GM12878 (cell line): ENCODE data around the gene ZNF619. TPM values are rescaled to one million over a fixed set of nuclear protein-coding genes. Genes with fewer than 3 reads are reported as not detected.

ENCODE experiments used
- ATAC-seq: fragments of 200-7000 bp; cut with Tn5 transposase; 3 replicates; pipeline ENCODE4 v1.9.1; 2020; ENCODE audit warnings: mild to moderate bottlenecking, moderate library complexity
- BruUV-seq: library from RNA; stranded (reverse); fragments of 400-500 nt; replicated peaks from 2 replicates; lab custom pipeline; 2021; lab: Mats Ljungman, UMichigan
- CTCF ChIA-PET: fragments of 300-600 bp; sonication (Branson Sonifier 250); formaldehyde crosslinking; extraction: SDS; loops from one replicate; lab custom pipeline; 2021; ENCODE audit warnings: inconsistent platforms; lab: Yijun Ruan, JAX
- POLR2A ChIA-PET: fragments of 350-600 bp; formaldehyde crosslinking; extraction: SDS; loops from one replicate; lab custom pipeline; 2021; ENCODE audit warnings: inconsistent platforms; lab: Charles Lee
- RAD21 ChIA-PET: fragments of 300-600 bp; sonication (Branson Sonifier 250); formaldehyde crosslinking; loops from one replicate; lab custom pipeline; 2023; ENCODE audit warnings: antibody characterized with exemption; ENCODE audit not compliant: unreplicated experiment; lab: Charles Lee
- SMC1A ChIA-PET: fragments of 300-600 bp; sonication (Branson Sonifier 250); formaldehyde crosslinking; loops from one replicate; lab custom pipeline; 2023; ENCODE audit not compliant: unreplicated experiment, uncharacterized antibody; lab: Charles Lee
- DNase-seq: peaks from one replicate; pipeline ENCODE4 v3.0.0-alpha.2; 2011; ENCODE audit warnings: low read depth, low spot score
- FAIRE-seq: peaks from 3 replicates; lab custom pipeline; 2011; peaks lifted over from hg19 to GRCh38; lab: Jason Lieb, UNC
- H2AFZ ChIP-seq: 2 replicates; pipeline ENCODE4 v1.6.0; 2011; ENCODE audit warnings: low read depth, low read length, control low read depth; ENCODE audit not compliant: control insufficient read depth
- H3K27ac ChIP-seq: 2 replicates; pipeline ENCODE4 v1.5.1; 2011; ENCODE audit warnings: control low read depth; ENCODE audit not compliant: control insufficient read depth, insufficient read depth
- H3K27me3 ChIP-seq, 2 experiments: replicated peaks in 1 of 2; 2 replicates each; pipeline versions ENCODE4 v1.6.0 to v1.6.1; 2011; ENCODE audit warnings: low read length in 1 of 2; ENCODE audit not compliant: control insufficient read depth in 2 of 2, insufficient read depth in 2 of 2
- H3K36me3 ChIP-seq, 2 experiments: 2 replicates each; pipeline ENCODE4 v1.5.1; 2011; ENCODE audit warnings: low read length in 1 of 2; ENCODE audit not compliant: control insufficient read depth in 2 of 2, insufficient read depth in 2 of 2
- H3K4me1 ChIP-seq: 2 replicates; pipeline ENCODE4 v1.6.1; 2011; ENCODE audit warnings: mild to moderate bottlenecking, low read length, moderate library complexity, mixed read lengths; ENCODE audit not compliant: control insufficient read depth, insufficient read depth
- H3K4me2 ChIP-seq: 2 replicates; pipeline ENCODE4 v1.6.0; 2011; ENCODE audit warnings: control low read depth; ENCODE audit not compliant: control insufficient read depth, insufficient read depth
- H3K4me3 ChIP-seq: fragments of 200-600 bp; sonication (generic); 2 replicates; pipeline ENCODE4 v1.5.1; 2016
- H3K79me2 ChIP-seq: 2 replicates; pipeline ENCODE4 v1.6.0; 2011; ENCODE audit warnings: low read length; ENCODE audit not compliant: control insufficient read depth, insufficient read depth
- H3K9ac ChIP-seq: 2 replicates; pipeline ENCODE4 v1.8.0; 2011; ENCODE audit warnings: low read length, control low read depth, mixed read lengths; ENCODE audit not compliant: control insufficient read depth, insufficient read depth
- H3K9me3 ChIP-seq: replicated peaks from 3 replicates; pipeline ENCODE4 v1.5.1; 2011; ENCODE audit warnings: mild to moderate bottlenecking, low read length; ENCODE audit not compliant: control insufficient read depth, insufficient read depth
- H4K20me1 ChIP-seq: 2 replicates; pipeline ENCODE4 v1.6.0; 2011; ENCODE audit not compliant: control insufficient read depth, insufficient read depth
- BMI1 ChIP-seq: fragments of 450-650 bp; IDR thresholded peaks from 2 replicates; pipeline ENCODE4 v1.6.1; 2016; ENCODE audit warnings: mild to moderate bottlenecking, moderate library complexity, borderline replicate concordance
- CBX5 ChIP-seq: sonication (generic); IDR thresholded peaks from 2 replicates; pipeline ENCODE4 v1.6.1; 2016; ENCODE audit warnings: low read depth, moderate library complexity, mild to moderate bottlenecking, inconsistent platforms
- MXI1 ChIP-seq: fragments of 150-350 bp; IDR thresholded peaks from 2 replicates; pipeline ENCODE4 v1.6.1; 2011; ENCODE audit warnings: low read depth, mild to moderate bottlenecking, inconsistent platforms, low read length, improper control_type of control experiment
- POLR2A ChIP-seq: IDR thresholded peaks from 2 replicates; pipeline ENCODE4 v1.6.1; 2011; ENCODE audit warnings: low read depth, mild to moderate bottlenecking, low read length
- POLR2AphosphoS5 ChIP-seq: IDR thresholded peaks from 2 replicates; pipeline ENCODE4 v1.6.1; 2011; ENCODE audit warnings: mild to moderate bottlenecking, low read length, inconsistent platforms
- POU2F2 ChIP-seq: IDR thresholded peaks from 3 replicates; pipeline ENCODE4 v1.6.1; 2011; ENCODE audit warnings: low read depth, mild to moderate bottlenecking, low read length, borderline replicate concordance
- SP1 ChIP-seq: IDR thresholded peaks from one replicate; pipeline ENCODE4 v1.6.1; 2011; ENCODE audit warnings: low read depth, low read length
- WGBS: methylation state at CpG from one replicate; pipeline ENCODE4 v1.1.6; 2016; ENCODE audit warnings: low lambda C conversion rate; ENCODE audit not compliant: insufficient replicate concordance, insufficient coverage; ENCODE audit errors: missing lambda C conversion rate; 5-methylcytosine and 5-hydroxymethylcytosine counted together
- in situ Hi-C: fragments of 300-500 bp; cut with MboI; formaldehyde crosslinking; loops from 9 replicates; pipeline ENCODE4 v1.14.3; 2018; ENCODE audit warnings: mixed read lengths
- intact Hi-C: fragments of 100-400 bp; cut with micrococcal nuclease; formaldehyde crosslinking; loops from one replicate; pipeline ENCODE4 v1.14.2; 2022; ENCODE audit not compliant: unreplicated experiment
- polyA plus RNA-seq, 11 experiments: library from polyadenylated mRNA; depleted of rRNA in 4 of 11; unstranded in 6 of 11; stranded (reverse) in 5 of 11; fragments of >200 nt; fragmentation: Nextera tagmentation in 4 of 11; fragmentation: Illumina TruSeq in 1 of 11; extraction: Ambion mirVana in 4 of 11; extraction: Trizol in 1 of 11; gene quantifications; 1 replicate in 1 of 11; 2 replicates in 10 of 11; pipeline versions ENCODE4 v1.2.1 to v1.2.3, GENCODE V29; 2011 to 2016; ENCODE audit warnings: inconsistent platforms in 2 of 11, missing spikeins in 2 of 11, low read depth in 1 of 11
- total RNA-seq, 4 experiments: library from RNA; depleted of rRNA in 3 of 4; stranded (reverse); fragments of >200 nt in 3 of 4; fragmentation: Illumina TruSeq in 1 of 4; extraction: Trizol in 1 of 4; gene quantifications; 2 replicates each; pipeline versions ENCODE4 v1.2.1 to v1.2.3, GENCODE V29; 2013 to 2021

The ZNF619 gene
- total and polyA plus RNA-seq, 10 of the 15 experiments (the other 5 are each of a cell fraction or from before 2014, with no cell fraction given): 0.42 to 7.5 (median 3.7) TPM

DNA sequence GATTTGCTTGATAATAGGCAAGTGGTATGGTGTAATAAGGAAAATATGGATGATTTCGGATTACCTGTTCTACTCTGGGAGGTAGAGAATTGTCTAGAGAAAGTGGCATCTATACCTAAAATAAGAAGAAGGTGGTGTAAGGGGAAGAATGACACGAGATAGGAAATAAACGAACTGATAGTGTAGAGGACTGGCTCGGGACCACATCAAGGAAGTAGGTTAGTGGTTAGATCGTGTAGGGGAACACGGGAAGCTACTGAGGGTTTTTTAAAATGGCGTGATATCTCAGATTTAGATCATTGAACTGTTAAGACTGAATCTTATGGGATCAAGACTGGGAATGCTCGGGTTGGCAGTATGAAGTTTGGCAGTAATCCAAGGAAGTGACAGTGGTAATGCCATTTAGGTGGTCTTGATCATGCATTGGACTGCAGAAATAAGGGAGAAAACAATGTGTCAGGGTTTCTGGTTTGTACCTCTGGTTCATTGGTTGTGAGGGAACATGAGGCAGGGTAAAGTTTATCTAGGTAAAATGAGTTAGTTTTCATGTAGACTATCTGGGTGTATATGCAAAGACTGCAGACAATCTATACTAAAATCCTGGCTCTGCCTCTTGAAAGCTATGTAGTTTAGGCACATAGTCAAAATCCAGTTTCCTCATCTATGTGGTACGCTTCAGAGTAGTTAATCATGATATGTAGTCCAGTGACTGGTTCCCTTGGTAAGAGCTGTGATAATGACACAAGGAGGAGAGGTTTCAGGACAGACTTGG, 12.4 kb upstream of the ZNF619 start:
- no peak overlapping the region for H2AFZ ChIP-seq
- H3K36me3 ChIP-seq: peaks cover 7 to 21% of the 10 kb centered on the region in 2 experiments
- no peaks in the 10 kb centered on the region for H4K20me1 ChIP-seq
- DNase-seq: no peak
- H3K9me3 ChIP-seq: no peaks in the 10 kb centered on the region
- H3K9ac ChIP-seq: no peak overlapping the region
- peak; percentile 40; the same call in 1 of the 2 replicates for TF ChIP-seq POLR2A
- no peak for TF ChIP-seq BMI1
- TF ChIP-seq POLR2AphosphoS5: peak; percentile 59; the same call in 1 of the 2 replicates
- peak; percentile 9; the same call in 1 of the 3 replicates for TF ChIP-seq POU2F2
- H3K4me2 ChIP-seq: no peak overlapping the region
- in situ Hi-C loops (no loop called here), intact Hi-C loops (no loop called here)
- no peak overlapping the region for H3K27ac ChIP-seq
- POLR2A ChIA-PET: no interaction called here
- RAD21 ChIA-PET: no interaction called here
- no TSS peak for BruUV-seq
- peaks cover 6% of the 10 kb centered on the region for H3K79me2 ChIP-seq
- peak; percentile 7; the same call in 2 of the 3 replicates for ATAC-seq
- no peaks in the 10 kb centered on the region for H3K4me1 ChIP-seq
- H3K4me3 ChIP-seq: no peak overlapping the region
- CTCF ChIA-PET: no interaction called here
- 42% methylated on average over 8 of the region's 9 CpGs for WGBS
- SMC1A ChIA-PET: interaction anchor here (1.7 kb wide), 1 partner anchor 14 kb away, joined by 3 read pairs; no protein-coding TSS in a partner anchor
- FAIRE-seq: no peak
- no peaks in the 10 kb centered on the region for H3K27me3 ChIP-seq

- no peak overlapping the region for H3K4me2 ChIP-seq
- BruUV-seq: no TSS peak
- ChIA-PET RAD21 (no interaction called here), SMC1A (no interaction called here), POLR2A (no interaction called here), CTCF (no interaction called here)
- H3K9me3 ChIP-seq: no peaks in the 10 kb centered on the region
- no peak overlapping the region for H2AFZ ChIP-seq
- no peak overlapping the region for H3K27ac ChIP-seq
- ATAC-seq (no peak), DNase-seq (no peak), FAIRE-seq (no peak)
- H3K36me3 ChIP-seq: peaks cover 7 to 18% of the 10 kb centered on the region in 2 experiments
- H3K4me3 ChIP-seq: no peak overlapping the region
- no peak overlapping the region for H3K9ac ChIP-seq
- H3K27me3 ChIP-seq: no peaks in the 10 kb centered on the region
- in situ Hi-C loops: no loop called here
- H3K79me2 ChIP-seq: peaks cover 3% of the 10 kb centered on the region
- WGBS: 56% methylated on average over 3 of the region's 4 CpGs
- TF ChIP-seq SP1 (no peak), MXI1 (no peak), CBX5 (no peak)
- TF ChIP-seq, all 136 proteins: peak for 0
- intact Hi-C loops: no loop called here
- Histone ChIP-seq H4K20me1 (no peaks in the 10 kb centered on the region), H3K4me1 (no peaks in the 10 kb centered on the region)
Observed at GRCh38 chr3:40465111-40465407, 11.9 kb upstream of the ZNF619 start.
